Measurements from ENCODE around the gene TENM4.

TENM4 gene

GRCh38 chr11:79255965-79256364 lies 184.9 kb downstream of the TENM4 start:
- no peak for TF ChIP-seq CTCF (IDR thresholded peaks at IDR 0.05; ENCODE audit: extremely low read depth, missing control alignments)

GRCh38 chr11:79253280-79253679 lies 187.6 kb downstream of the TENM4 start:
- TF ChIP-seq CTCF (IDR thresholded peaks at IDR 0.05; ENCODE audit: extremely low read depth, missing control alignments): no peak
- DNase-seq (ENCODE audit: low spot score): no peak

More at GRCh38 chr11:79255965-79256364, 184.9 kb downstream of the TENM4 start:
- DNase-seq (ENCODE audit: low spot score): no peak

- no peak for DNase-seq (ENCODE audit: low spot score)
- TF ChIP-seq CTCF (IDR thresholded peaks at IDR 0.05; ENCODE audit: extremely low read depth, missing control alignments): no peak
These were observed 191.4 kb downstream of the TENM4 start for GRCh38 chr11:79249295-79249993.

GRCh38 chr11:79244798-79245197 lies 196.0 kb downstream of the TENM4 start:
- no peak for TF ChIP-seq CTCF (IDR thresholded peaks at IDR 0.05; ENCODE audit: extremely low read depth, missing control alignments)
- DNase-seq (ENCODE audit: low spot score): no peak

GRCh38 chr11:79244241-79244772 lies 196.5 kb downstream of the TENM4 start:
- DNase-seq (ENCODE audit: low spot score): no peak
- no peak for TF ChIP-seq CTCF (IDR thresholded peaks at IDR 0.05; ENCODE audit: extremely low read depth, missing control alignments)

GRCh38 chr11:79243422-79244210 lies 197.2 kb downstream of the TENM4 start:
- DNase-seq (ENCODE audit: low spot score): no peak
- TF ChIP-seq CTCF (IDR thresholded peaks at IDR 0.05; ENCODE audit: extremely low read depth, missing control alignments): no peak

GRCh38 chr11:79242616-79243015 lies 198.2 kb downstream of the TENM4 start:
- no peak for TF ChIP-seq CTCF (IDR thresholded peaks at IDR 0.05; ENCODE audit: extremely low read depth, missing control alignments)
- no peak for DNase-seq (ENCODE audit: low spot score)

Data from GM20000 (cell line).